SW 1271 (cell line): ENCODE results near the gene TMEM208.

Experiments used
- DNase-seq, 2 experiments: peaks; one replicate each; lab custom pipeline; 2025; lab: John Stamatoyannopoulos, UW

The TMEM208 gene

DNA sequence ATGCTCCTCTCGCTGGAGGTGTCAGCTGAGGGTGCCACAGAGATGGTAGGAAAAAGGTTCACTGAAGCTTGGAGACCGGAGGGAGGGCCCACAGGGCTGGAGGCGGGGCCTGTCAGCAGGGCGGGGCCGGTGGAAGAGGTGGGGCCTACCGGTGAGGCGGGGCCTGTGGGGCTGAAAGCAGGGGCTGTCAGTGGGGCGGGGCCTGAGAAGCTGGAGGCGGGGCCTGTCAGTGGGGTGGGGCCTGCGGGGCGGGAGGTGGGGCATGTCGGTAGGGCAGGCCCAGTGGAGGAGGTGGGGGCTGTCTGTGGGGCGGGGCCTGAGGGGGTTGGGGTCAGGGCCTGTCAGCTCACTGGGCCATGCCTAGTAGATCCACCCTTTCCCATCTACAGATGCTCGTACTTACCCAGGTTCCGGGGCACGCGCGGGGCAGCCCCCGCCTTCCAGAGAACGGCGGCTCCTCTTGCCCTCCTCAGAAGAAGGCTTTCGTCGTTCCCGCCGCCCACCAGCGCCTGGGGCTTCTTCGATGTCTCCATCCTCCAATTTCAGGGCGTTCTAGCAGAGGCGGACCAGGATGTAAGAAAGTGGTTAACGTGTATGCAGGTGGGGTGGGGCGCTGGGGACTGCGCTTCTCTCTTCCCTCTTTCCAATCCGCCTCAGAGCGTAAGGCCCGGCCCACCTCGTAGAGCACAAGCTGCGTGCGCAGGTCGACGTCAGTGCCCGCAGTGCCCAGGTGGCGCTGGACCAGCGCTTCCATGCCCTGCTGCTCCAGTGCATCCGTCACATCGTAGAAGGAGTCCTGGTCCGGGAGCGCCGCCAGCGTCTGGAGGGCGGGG is 9.8 kb downstream of the TMEM208 start:
- peak in 1 of 2 experiments; percentile 40 for DNase-seq

- DNase-seq = no peak
Measured at GRCh38 chr16:67237396-67238277, 10.7 kb downstream of the TMEM208 start.

- no peak for DNase-seq
Measured at GRCh38 chr16:67238278-67238575, 11.3 kb downstream of the TMEM208 start.

- no peak for DNase-seq
Measured at GRCh38 chr16:67238806-67239470, 12.0 kb downstream of the TMEM208 start.

DNA sequence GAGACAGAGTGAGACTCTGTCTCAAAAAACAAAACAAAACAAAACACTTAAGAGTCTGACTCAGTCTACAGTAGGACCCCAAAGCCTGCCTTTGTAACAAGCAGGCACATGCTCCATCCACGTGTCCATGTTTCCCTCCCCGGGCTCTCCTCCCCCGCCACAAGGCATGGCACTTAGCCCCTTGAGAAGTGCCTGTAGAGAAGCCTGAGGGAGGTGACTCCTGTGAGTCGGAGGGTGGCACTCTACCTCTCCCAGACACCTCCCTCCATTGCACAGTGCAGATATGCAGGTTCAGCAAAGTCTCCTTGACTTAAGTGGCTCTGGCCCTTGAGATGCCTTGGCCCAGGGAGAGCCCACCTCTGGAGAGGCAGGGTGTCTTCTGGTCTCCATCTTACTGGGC is 13.6 kb downstream of the TMEM208 start:
- DNase-seq = no peak

- peak; percentile 34 to 44 for DNase-seq
Measured at GRCh38 chr16:67241008-67241900, 14.3 kb downstream of the TMEM208 start.

DNA sequence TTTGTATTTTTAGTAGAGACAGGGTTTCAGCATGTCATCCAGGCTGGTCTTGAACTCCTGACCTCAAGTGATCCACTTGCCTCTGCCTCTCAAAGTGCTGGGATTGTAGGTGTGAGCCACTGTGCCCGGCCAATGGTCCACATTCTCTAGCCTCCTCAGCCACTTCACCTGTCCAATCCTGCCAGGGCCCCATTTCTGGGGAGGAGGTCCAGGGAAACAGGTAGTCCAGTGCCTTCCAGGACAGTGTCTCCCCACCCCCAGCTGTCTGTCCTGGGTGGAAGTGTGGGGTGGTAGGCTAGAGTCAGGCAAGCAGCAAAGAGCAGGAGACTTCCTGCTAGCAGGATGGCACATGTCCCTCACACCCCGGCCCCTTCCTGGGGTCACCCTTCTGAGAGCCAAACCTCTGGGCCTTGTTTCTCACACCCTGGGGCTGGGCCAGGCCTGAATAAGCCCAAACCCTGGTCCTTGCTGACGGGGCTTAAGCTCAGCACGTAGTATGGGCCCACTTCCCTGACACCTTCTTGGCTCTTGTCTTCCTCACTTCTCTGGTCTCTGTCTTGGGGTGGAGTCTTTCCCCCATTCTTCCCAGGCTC is 15.3 kb downstream of the TMEM208 start:
- no peak for DNase-seq

GRCh38 chr16:67243481-67243880 is 16.6 kb downstream of the TMEM208 start:
- DNase-seq = no peak

DNA sequence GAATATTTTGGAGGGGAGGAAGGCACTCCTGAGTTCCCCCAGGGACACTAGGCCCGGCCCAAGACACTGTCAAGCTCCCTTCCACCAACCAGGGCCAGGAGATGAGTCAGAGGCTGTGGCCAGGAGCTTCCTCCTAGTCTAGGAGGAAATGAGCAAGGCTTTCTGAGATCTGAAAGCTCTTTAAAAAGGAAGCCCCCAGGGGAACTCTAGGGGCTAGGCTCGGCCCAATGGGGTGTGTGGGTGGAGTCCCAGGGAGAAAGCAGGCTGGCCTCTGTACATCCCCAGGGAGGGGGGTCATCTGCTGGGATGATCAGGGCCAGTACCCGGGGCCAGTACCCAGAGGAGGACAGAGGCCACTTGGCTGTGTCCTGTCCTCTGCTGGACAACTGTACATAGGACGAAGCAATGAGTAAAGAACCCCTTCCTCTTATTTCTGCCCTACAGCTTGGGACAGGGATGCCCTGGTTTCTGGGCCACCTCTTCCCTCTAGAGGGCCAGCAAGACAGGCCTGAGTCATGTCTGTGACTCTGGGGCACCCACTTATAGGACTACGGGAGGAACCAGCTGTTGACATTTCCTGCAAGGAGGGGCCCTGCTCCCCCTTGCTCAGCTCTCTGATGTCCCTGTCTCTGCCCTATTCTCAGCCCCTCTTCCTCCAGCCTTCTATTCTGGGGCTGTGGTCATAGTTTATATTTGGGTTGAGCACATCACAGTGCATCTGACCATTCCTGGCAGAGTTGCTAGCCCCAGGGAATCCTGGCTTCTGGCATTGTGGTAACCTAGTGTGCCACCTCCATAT is 17.7 kb downstream of the TMEM208 start:
- DNase-seq = peak; percentile 79 to 84

- DNase-seq = no peak
Measured at GRCh38 chr16:67245186-67245585, 18.3 kb downstream of the TMEM208 start.

DNA sequence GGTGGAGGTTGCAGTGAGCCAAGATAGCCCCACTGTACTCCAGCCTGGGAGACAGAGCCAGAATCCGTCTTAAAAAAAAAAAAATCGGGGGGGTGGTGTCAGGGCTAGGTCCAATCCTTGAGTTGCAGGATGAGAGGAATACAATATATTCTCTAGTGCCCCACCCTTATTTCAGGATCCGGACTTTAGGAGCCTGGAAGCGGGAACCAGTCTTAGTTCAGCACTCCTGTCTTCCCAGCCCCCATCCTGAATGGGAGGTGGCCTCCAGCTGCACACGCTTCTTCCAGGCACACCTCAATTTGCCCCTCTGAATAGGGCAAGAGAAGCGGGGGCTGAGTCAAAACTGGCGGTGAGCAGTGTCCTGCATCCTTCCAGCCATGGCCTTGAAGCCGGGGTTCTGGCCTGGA is 18.7 kb downstream of the TMEM208 start:
- DNase-seq = no peak

GRCh38 chr16:67246081-67246755 is 19.3 kb downstream of the TMEM208 start:
- peak; percentile 42 to 76 for DNase-seq

- no peak for DNase-seq
Measured at GRCh38 chr16:67246756-67247191, 19.8 kb downstream of the TMEM208 start.

DNA sequence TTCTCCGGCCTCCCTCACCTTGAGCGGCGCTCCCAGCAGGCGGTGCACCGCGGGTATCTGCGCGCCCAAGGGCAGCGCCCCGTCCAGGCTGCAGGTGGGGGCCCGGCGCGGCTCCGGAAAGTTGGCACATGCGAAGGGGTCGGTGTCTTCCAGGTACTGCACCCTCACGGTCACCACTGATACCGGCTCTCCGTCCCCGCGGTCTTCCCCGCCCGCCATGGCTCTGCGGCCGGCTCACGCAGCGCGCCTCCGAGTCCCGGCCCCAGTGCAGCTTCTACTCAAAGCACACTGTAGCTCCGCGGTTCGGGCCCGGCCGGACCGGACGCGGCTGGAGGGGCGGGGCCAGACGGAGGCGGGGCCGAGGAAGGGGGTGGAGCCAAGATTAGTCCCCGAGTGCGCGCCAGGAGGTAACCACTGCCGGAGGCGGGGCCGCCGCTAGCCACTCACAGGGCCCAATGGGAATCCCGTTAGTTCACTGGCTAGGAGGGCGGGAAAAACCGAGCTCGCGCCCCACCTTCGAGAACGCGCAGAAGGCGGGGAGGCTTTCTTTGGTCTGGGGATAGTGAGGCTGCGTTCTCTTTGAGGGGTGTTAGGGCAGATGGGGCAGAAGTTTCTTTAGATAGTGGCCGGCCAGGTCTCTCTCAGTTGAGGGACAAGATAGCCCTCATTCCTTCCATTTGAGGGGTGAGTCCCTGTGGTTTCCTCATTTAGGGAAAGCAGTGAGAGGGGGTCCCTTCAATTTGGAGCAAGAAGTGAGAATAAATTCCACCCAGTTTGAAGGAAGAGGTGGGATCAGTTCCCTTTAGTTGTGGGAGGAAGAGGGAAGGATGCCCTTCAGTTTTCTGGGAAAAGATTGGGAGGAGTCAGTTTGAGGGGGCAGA is 20.5 kb downstream of the TMEM208 start, which contains the start of gene FHOD1:
Gene FHOD1, minus strand, starts transcription at position 290 of the 881 bp plus-strand sequence. Its CDS starts 71 bp downstream, at position 219.
- peak; percentile 90 to 94 for DNase-seq

- DNase-seq = peak in 1 of 2 experiments; percentile 28
Measured at GRCh38 chr16:67248073-67248400, 21.1 kb downstream of the TMEM208 start.

DNA sequence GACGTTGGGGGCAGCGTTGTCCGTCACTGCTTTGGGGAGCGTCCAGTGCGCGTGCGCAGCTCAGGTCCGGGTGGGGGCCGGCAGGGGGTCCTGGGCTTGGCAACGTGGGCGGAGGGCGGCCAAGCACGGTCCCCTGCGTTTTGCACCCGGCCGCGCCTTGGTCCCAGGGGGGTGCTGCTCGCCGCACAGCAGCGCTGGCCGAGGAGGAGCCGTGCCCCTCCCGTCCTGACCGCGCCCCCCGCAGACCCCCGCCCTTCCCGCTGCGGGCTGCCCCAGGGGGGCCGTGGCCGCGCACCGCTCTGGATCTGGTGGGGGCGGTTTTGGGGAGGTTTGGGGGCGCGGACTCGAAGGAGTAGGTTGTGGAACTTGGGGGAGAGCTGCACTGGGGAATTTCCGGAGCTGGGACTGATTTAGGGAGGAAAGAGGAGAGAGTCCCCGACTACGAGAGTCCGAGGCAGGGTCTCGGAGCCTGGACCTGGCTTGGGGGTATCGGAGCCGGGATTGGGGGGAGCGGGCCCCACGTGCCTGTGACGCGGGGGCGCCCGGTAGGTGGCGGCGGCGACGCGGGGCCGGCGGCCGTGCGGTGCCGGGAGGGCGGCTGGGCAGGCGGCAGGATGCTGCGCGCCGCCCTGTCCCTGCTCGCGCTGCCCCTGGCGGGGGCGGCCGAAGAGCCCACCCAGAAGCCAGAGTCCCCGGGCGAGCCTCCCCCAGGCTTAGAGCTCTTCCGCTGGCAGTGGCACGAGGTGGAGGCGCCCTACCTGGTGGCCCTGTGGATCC is 21.7 kb downstream of the TMEM208 start, which contains the start of gene SLC9A5:
Gene SLC9A5, plus strand, starts transcription at position 579 of the 777 bp plus-strand sequence. Its CDS starts 36 bp downstream, at position 615.
- no peak for DNase-seq

DNA sequence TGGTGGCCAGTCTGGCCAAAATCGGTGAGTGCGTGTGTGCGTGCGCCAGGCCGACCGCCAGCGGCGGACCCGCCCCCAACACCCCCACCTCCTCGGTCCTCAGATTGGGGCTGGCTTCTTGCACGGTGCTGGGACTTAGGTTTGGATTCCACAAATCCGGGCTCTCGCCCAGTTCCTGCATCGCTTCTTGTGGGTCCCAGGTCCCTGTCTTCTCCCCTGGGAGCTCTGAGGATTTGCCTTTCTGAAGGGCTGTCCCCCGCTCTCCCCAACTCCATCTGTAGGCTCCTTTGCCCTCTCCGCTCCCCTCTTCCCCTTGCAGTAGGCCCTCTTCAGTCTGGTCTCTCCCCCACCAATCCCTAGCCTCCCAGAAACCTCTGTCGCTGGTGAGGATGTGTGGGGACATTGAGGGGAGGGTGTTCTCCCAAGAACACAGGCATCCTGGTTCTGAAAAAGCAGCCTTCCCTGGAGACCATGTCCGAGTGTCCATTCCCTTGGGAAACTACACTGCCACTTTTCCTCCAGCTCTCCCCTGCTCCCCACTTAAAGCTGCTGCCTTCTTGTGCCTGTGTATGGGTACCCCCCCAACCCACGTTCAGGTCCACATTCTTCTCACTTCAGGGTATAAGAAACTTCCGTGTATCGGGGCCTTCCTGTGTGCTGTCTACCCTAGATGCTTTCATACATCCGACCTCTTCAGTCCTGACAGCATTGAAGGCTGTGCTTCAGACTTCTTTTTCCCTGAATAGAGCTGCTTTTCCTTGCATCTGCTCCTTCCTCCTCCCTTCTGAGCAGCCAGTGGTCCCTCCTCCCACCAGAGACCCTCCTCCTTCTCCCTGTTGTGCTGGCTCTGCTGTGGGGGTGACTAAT is 22.5 kb downstream of the TMEM208 start:
- no peak for DNase-seq
